Rectal smooth muscle tissue (tissue), 1 donor: ENCODE results near the gene PRRC2C.

Source experiments
- H3K27ac ChIP-seq: one replicate; pipeline ENCODE4 v1.7.0; 2013; ENCODE audit warnings: low read depth, low read length, inconsistent platforms
- H3K27me3 ChIP-seq: one replicate; pipeline ENCODE4 v1.7.0; 2013; ENCODE audit warnings: low read length; ENCODE audit not compliant: control insufficient read depth, insufficient read depth
- H3K36me3 ChIP-seq: one replicate; pipeline ENCODE4 v1.7.0; 2013; ENCODE audit warnings: low read length; ENCODE audit not compliant: control insufficient read depth, insufficient read depth
- H3K4me1 ChIP-seq: one replicate; pipeline ENCODE4 v1.7.0; 2013; ENCODE audit warnings: low read length; ENCODE audit not compliant: control insufficient read depth, insufficient read depth
- H3K4me3 ChIP-seq: one replicate; pipeline ENCODE4 v1.7.0; 2013; ENCODE audit warnings: low read length
- H3K9ac ChIP-seq: one replicate; pipeline ENCODE4 v1.7.0; 2013; ENCODE audit warnings: low read length

PRRC2C gene

DNA sequence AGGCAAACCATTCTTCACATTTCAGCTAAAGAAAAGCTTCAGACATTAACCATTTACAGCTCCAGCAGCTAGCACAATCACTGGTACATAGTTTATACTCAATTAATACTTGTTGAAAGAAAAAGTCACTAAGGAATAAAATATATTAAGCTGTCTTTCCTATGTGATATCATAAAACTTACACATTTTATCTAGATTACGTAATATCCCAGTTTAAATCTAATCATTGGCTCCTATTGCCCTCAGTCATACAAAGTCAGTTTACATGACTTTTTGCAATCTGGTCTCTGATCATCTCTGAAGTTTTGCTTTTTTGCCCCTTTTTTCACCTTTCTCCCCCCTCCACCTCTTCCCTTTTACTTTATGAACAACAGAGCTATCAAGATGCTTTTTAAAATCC lies 8.5 kb upstream of the PRRC2C start:
- no peak overlapping the region for H3K9ac ChIP-seq

DNA sequence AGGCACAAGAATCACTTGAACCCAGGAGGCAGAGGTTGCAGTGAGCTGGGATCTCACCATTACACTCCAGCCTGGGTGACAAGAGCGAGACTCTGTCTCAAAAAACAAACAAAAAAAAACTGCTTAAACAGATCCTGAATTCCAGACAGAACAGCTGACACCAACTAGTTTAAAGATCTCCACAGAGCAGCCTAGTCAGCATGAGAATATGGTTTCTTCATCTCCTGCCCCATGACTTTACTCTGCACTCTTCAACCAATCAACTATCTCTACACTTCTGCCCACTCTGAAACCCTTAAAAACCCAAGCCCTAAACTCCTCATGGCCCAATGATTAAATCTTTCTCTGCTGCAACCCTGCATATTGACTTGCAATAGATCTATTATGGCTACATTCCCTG lies 7.5 kb upstream of the PRRC2C start:
- H3K4me3 ChIP-seq, result no peak overlapping the region
- no peaks in the 10 kb centered on the region for H3K4me1 ChIP-seq
- H3K9ac ChIP-seq, result no peak overlapping the region
- H3K27me3 ChIP-seq, result no peaks in the 10 kb centered on the region
- H3K36me3 ChIP-seq, result no peaks in the 10 kb centered on the region
- H3K27ac ChIP-seq, result no peak overlapping the region

More for the DNA sequence above, 8.5 kb upstream of the PRRC2C start:
- Histone ChIP-seq H3K4me3 (no peak overlapping the region), H3K27ac (no peak overlapping the region), H3K36me3 (no peaks in the 10 kb centered on the region), H3K27me3 (no peaks in the 10 kb centered on the region), H3K4me1 (no peaks in the 10 kb centered on the region)

DNA sequence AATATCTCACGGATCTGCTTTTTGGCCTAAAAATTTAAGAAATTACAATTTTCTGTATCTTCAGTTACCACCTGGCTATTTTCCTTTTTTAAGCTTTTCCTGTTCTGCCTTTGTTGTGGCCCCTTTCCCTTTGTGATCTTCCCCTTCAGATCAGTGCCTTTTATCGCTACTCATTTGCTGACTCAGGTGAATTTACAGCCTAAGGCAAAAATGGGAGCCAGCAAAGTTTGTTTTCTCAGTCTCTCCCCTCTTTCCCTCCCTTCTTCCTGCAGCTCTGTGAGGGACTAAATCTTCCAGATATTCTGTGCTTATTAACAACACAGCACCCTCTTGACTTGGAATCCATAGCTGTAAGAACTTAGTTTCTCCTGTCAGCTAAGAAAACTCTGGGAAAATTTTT lies 5.3 kb upstream of the PRRC2C start:
- H3K4me3 ChIP-seq, result no peak overlapping the region
- no peak overlapping the region for H3K27ac ChIP-seq
- no peak overlapping the region for H3K9ac ChIP-seq
- no peaks in the 10 kb centered on the region for H3K4me1 ChIP-seq
- no peaks in the 10 kb centered on the region for H3K27me3 ChIP-seq
- H3K36me3 ChIP-seq, result no peaks in the 10 kb centered on the region

GRCh38 chr1:171484760-171485374 lies 463 bp upstream of the PRRC2C start:
- H3K27me3 ChIP-seq, result no peaks in the 10 kb centered on the region
- peak overlapping the region; percentile 79 for H3K4me3 ChIP-seq
- peak overlapping the region; percentile 68 for H3K9ac ChIP-seq
- no peaks in the 10 kb centered on the region for H3K36me3 ChIP-seq
- peaks cover 8% of the 10 kb centered on the region for H3K4me1 ChIP-seq
- H3K27ac ChIP-seq, result peak overlapping the region; percentile 98

DNA sequence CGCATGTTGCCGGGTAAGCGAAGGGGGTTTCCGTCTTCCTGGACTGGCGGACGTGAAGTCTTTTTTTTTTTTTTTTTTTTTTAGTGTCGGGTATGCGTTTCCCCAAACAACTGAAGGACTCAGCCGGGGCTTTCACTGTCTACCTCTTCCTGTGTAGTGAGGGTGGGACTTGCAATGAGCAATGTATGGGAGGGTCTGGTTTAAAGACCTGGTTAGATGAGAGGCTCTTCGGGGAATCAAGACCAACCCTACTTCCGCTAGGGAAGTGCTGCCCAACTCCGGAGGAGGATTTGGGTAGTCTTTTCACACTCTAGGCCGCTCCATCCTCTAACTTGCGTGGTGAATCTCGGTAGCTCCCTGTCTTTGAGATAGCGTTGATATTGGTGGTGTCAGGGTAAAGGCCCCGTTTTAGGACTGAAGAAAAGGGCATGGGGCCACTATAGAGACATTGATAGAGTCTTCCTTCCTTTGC lies 754 bp downstream of the PRRC2C start:
- Histone ChIP-seq H3K36me3 (no peaks in the 10 kb centered on the region), H3K4me1 (peaks cover 8% of the 10 kb centered on the region)

DNA sequence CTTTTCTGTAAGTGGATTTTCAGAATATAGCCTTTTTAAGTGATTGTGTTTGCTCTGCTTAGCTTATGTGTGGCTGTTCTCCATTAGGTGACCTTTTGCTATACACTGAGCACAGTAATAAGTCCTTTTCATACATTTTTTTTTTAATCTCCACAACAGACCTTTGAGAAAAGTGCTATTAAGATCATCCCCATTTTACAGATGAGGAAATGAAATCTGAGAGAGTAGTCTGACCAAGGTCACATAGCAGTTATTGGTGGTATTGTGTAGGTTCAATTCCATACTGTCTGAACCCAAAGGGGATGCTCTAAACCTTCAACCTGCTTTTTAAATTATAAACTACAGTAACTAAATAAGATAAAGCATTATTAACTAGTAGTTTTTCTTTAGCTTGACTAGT lies 1.7 kb downstream of the PRRC2C start:
- Histone ChIP-seq H3K27ac (no peak overlapping the region), H3K36me3 (no peaks in the 10 kb centered on the region), H3K27me3 (no peaks in the 10 kb centered on the region), H3K9ac (no peak overlapping the region), H3K4me1 (peaks cover 8% of the 10 kb centered on the region), H3K4me3 (peak overlapping the region; percentile 94)

More for the DNA sequence above, 754 bp downstream of the PRRC2C start:
- peak overlapping the region; percentile 94 for H3K4me3 ChIP-seq
- no peaks in the 10 kb centered on the region for H3K27me3 ChIP-seq
- peak overlapping the region; percentile 98 for H3K27ac ChIP-seq
- H3K9ac ChIP-seq, result peak overlapping the region; percentile 97

DNA sequence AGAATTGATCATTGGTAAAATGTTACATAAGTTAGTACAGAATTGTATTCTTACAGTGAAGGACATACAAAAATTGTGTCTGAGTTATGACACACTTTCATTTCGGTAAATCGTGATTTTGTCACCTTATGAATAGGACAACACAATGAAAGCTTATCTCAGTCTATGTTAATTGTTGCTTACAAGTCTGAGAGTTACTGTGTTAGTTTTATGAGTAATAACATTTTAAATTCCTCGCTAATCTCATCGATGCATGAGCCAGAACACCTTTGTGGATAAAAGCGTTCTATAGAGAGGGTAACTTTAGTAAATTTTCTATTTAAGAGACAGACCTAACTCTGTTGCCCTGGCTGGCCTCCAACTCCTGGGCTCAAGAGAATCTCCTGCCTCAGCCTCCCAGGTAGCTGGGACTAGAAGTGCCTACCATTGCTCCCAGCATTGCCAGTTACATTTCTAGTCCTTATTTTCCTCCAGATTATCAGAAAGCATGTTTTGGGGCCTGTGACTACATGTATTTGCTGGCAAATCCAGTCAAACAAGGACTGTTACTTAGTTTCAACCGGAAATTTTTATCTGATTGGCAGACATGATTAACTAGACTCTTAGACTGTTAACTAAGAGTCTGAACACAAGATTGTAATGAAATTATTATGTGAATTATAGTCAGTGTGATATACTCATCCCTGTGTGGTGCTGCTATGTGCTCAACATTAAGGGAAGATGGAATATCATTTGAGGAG lies 3.0 kb downstream of the PRRC2C start:
- Histone ChIP-seq H3K4me1 (peaks cover 8% of the 10 kb centered on the region), H3K27me3 (no peaks in the 10 kb centered on the region), H3K27ac (no peak overlapping the region), H3K9ac (no peak overlapping the region), H3K4me3 (no peak overlapping the region), H3K36me3 (no peaks in the 10 kb centered on the region)

GRCh38 chr1:171494076-171494475 lies 8.7 kb downstream of the PRRC2C start:
- Histone ChIP-seq H3K27me3 (no peaks in the 10 kb centered on the region), H3K36me3 (no peaks in the 10 kb centered on the region), H3K9ac (no peak overlapping the region), H3K27ac (no peak overlapping the region), H3K4me3 (no peak overlapping the region), H3K4me1 (peaks cover 9% of the 10 kb centered on the region)

- H3K36me3 ChIP-seq, result no peaks in the 10 kb centered on the region
- peaks cover 9% of the 10 kb centered on the region for H3K4me1 ChIP-seq
- H3K4me3 ChIP-seq, result no peak overlapping the region
- H3K27me3 ChIP-seq, result no peaks in the 10 kb centered on the region
- H3K9ac ChIP-seq, result no peak overlapping the region
- H3K27ac ChIP-seq, result no peak overlapping the region
Observed at GRCh38 chr1:171495444-171495843, 10.1 kb downstream of the PRRC2C start.

DNA sequence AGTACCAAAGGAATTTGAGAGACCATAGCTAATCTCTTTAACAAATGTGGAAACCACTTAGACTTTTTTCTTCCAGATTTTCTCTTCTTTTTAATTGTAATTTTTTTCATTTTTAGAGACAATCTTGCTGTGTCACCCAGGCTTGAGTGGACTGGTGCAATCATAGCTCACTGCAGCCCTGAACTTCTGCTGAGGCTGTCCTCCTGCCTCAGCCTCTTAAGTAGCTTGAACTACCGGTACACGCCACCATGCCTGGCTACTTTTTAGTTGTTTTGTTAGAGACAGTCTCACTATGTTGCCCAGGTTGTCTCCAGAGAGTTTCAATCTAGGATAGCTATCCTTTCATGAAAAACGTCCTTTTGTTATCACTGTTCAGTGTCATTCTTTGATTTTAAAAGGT lies 15.0 kb downstream of the PRRC2C start:
- no peaks in the 10 kb centered on the region for H3K27me3 ChIP-seq
- H3K27ac ChIP-seq, result no peak overlapping the region
- H3K9ac ChIP-seq, result no peak overlapping the region

GRCh38 chr1:171500803-171501202 lies 15.5 kb downstream of the PRRC2C start:
- Histone ChIP-seq H3K27me3 (no peaks in the 10 kb centered on the region), H3K4me1 (peaks cover 1% of the 10 kb centered on the region), H3K4me3 (no peak overlapping the region), H3K27ac (no peak overlapping the region), H3K9ac (no peak overlapping the region), H3K36me3 (peaks cover 2% of the 10 kb centered on the region)

More for the DNA sequence above, 15.0 kb downstream of the PRRC2C start:
- H3K4me1 ChIP-seq, result peaks cover 4% of the 10 kb centered on the region
- no peak overlapping the region for H3K4me3 ChIP-seq
- H3K36me3 ChIP-seq, result peaks cover 2% of the 10 kb centered on the region

DNA sequence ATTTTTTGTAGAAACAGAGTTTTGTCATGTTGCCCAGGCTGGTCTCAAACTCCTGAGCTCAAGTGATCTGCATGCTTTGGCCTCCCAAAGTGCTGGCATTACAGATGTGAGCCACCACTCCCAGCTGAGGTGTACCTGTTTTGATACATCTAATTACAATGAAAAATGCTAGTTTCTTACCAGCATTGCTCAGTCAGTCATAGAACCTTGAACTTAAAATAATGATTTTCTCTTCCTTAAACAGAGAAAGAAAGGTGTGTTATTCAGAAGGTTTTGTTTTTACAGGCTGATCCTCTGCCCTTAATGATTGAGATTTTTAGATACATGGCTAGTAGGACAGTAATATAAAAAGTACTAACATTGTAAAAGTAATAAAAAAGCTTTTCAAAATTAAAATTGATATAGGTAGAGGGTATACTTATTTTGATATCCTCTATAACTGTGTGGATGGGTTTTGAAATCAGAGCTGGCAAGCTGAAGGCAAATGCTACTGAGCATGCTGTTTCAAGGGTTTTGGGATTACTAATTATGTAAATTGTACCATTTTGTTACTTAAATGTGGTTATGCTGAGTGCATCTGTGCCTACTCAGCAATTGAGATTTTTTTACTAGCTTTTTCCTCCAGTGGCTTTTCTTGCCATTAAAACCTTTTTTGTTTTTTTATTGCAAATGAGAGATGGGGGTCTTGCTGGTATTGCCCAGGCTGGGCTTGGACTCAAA lies 16.1 kb downstream of the PRRC2C start:
- no peaks in the 10 kb centered on the region for H3K27me3 ChIP-seq
- H3K9ac ChIP-seq, result no peak overlapping the region
- H3K27ac ChIP-seq, result no peak overlapping the region
- no peak overlapping the region for H3K4me3 ChIP-seq
- H3K4me1 ChIP-seq, result peaks cover 3% of the 10 kb centered on the region
- H3K36me3 ChIP-seq, result peaks cover 2% of the 10 kb centered on the region
